MG63 (cell line): ENCODE results near the gene AMY2A. TPM values are rescaled to one million over a fixed set of nuclear protein-coding genes. Genes with fewer than 3 reads are reported as not detected.

Experiments
- total RNA-seq: library from RNA; depleted of rRNA; stranded (reverse); fragments of >200 nt; shearing (Covaris generic); gene quantifications from 2 replicates; pipeline ENCODE4 v1.2.3, GENCODE V29; 2014; ENCODE audit warnings: low replicate concordance; rRNA removed

Gene AMY2A
- total RNA-seq, 1 experiment from 2014 or later: not detected

Other genes starting within 250 kb of the AMY2A start
- 7.0 and 12.7 TPM in 2 replicates for gene RNPC3, start 91.7 kb upstream of the AMY2A start, total RNA-seq
- not detected in 2 replicates for gene AMY2B, start 45.8 kb upstream of the AMY2A start, total RNA-seq
- not detected in 2 replicates for gene AMY1A, start 38.3 kb downstream of the AMY2A start, total RNA-seq
- gene AMY1B, start 78.8 kb downstream of the AMY2A start, total RNA-seq: not detected in 2 replicates
- not detected in 2 replicates for gene AMY1C, start 132.5 kb downstream of the AMY2A start, total RNA-seq